Ectodermal cell (in vitro differentiated cells): Measurements from ENCODE around the gene C1QTNF8.
A peak's percentile ranks its signal among the peaks of the same experiment; 100 is the strongest.

ENCODE experiments used
- H3K27ac ChIP-seq: 2 replicates; pipeline ENCODE4 v1.7.0; 2013; ENCODE audit warnings: mild to moderate bottlenecking, low read depth, low read length; ENCODE audit not compliant: insufficient read depth, poor library complexity, severe bottlenecking
- H3K27me3 ChIP-seq: 2 replicates; pipeline ENCODE4 v1.7.0; 2013; ENCODE audit warnings: mild to moderate bottlenecking, low read length; ENCODE audit not compliant: insufficient read depth, control insufficient read depth, poor library complexity, severe bottlenecking
- H3K36me3 ChIP-seq: one replicate; pipeline ENCODE4 v1.7.0; 2013; ENCODE audit warnings: low read length; ENCODE audit not compliant: control insufficient read depth, insufficient read depth
- H3K4me1 ChIP-seq: one replicate; pipeline ENCODE4 v1.7.0; 2013; ENCODE audit warnings: low read length; ENCODE audit not compliant: control insufficient read depth, insufficient read depth
- H3K4me3 ChIP-seq: 2 replicates; pipeline ENCODE4 v1.7.0; 2013; ENCODE audit warnings: low read depth, low read length, control low read depth; ENCODE audit not compliant: insufficient read depth
- H3K9me3 ChIP-seq: 2 replicates; pipeline ENCODE4 v1.7.0; 2013; ENCODE audit warnings: mild to moderate bottlenecking, low read length, moderate library complexity; ENCODE audit not compliant: control insufficient read depth
- WGBS, 2 experiments: methylation state at CpG; one replicate each; pipeline ENCODE4 v1.1.7; 2013; ENCODE audit warnings: missing lambda C conversion rate in 2 of 2; 5-methylcytosine and 5-hydroxymethylcytosine counted together

C1QTNF8 gene

DNA sequence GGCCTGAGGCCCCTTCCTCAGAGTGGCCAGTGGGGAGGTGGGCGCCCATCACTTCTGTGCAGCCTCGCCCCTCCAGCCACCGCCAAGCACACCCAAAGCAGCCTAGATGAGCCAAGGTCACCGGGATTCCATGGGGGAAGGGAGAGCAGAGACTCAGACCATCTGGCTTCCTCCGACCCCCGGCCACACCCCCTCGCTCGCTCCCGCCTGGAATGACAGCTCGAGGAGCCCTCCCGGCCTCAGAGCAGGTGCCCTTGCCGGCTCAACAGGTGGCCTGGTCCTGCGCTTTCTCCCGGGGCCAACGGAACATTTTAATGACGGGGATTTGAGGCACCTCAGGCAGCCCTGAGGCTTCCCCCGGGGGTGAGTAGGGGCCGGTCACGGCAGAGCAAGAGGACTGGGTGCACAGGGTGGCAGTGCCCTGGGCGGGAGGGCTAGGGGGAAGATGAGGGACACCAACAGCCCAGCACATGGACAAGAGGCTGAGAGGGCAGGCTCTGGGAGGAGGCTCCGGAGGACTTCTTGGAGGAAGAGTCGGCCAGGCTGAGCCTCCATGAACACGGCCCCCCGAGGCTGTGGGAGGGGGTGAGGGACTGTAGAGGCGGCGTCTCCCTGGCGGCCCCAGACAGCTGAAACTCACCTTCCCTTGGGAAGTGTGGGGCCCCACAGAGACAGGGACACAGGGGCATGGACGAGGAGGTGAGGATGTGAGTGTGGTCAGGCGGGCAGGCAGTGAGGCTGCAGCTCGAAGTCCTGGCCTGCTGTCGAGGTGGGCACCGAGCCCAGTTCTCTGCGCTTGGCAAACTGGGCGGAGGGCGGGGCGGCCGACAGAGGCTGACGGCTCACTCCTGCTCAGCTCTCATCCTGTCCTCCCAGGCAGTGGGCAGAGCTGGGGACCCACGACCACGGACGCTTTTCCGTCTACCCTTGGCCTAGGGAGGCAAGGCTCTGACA lies 12.5 kb upstream of the C1QTNF8 start:
- WGBS, 2 experiments = 72 to 74% methylated on average over 42 of the region's 42 CpGs
- H3K36me3 ChIP-seq = no peaks in the 10 kb centered on the region
- H3K27me3 ChIP-seq = peaks cover 29% of the 10 kb centered on the region
- no peaks in the 10 kb centered on the region for H3K9me3 ChIP-seq
- peaks cover 4% of the 10 kb centered on the region for H3K4me1 ChIP-seq
- H3K4me3 ChIP-seq = no peak overlapping the region
- H3K27ac ChIP-seq = no peak overlapping the region

DNA sequence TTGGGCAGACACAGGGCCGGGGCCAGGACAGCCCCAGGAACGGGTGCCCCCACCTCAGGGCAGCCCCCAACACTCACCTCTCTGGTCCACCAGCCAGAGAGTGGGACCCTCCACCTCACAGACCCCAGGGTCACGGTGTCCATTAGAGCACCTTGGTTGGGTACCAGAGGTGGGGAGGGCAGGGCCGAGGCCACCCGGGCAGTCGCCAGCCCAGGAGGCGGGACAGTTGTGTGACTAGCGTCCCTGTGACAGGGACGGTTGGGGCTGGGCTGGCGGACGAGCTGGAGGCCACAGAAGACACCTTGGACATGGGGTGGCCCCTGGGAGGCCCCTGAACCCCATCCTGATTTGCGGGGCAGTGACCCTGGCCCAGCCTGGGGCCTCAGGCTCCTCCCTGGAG lies 11.7 kb upstream of the C1QTNF8 start:
- no peaks in the 10 kb centered on the region for H3K9me3 ChIP-seq
- peaks cover 10% of the 10 kb centered on the region for H3K4me1 ChIP-seq
- peaks cover 32% of the 10 kb centered on the region for H3K27me3 ChIP-seq
- H3K36me3 ChIP-seq = no peaks in the 10 kb centered on the region
- H3K27ac ChIP-seq = no peak overlapping the region
- WGBS, 2 experiments = 89 to 90% methylated on average over 12 of the region's 12 CpGs
- no peak overlapping the region for H3K4me3 ChIP-seq

DNA sequence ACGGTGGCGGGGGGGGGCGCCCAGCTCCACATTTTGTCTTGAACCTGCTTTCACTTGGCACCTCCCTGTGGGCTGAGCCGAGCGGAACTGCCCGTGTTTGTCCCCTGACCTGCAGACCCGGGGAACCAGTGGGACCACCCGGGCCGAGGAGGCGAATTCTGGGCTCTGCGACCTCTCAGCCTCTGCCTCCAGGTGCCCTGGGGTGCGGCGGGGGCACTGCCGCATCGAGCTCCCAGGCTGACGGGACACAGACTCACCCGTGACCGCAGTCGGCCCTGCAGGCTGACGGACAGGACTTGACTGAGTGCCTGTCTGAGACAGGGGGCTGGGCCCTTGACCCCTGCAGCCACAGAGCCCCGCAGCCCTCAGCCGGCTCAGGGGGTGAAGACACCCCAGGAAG lies 11.1 kb upstream of the C1QTNF8 start:
- Histone ChIP-seq H3K27me3 (peaks cover 32% of the 10 kb centered on the region), H3K4me1 (peaks cover 10% of the 10 kb centered on the region), H3K9me3 (no peaks in the 10 kb centered on the region), H3K4me3 (no peak overlapping the region), H3K36me3 (no peaks in the 10 kb centered on the region), H3K27ac (no peak overlapping the region)
- WGBS, 2 experiments = 85% methylated on average over 22 of the region's 22 CpGs

DNA sequence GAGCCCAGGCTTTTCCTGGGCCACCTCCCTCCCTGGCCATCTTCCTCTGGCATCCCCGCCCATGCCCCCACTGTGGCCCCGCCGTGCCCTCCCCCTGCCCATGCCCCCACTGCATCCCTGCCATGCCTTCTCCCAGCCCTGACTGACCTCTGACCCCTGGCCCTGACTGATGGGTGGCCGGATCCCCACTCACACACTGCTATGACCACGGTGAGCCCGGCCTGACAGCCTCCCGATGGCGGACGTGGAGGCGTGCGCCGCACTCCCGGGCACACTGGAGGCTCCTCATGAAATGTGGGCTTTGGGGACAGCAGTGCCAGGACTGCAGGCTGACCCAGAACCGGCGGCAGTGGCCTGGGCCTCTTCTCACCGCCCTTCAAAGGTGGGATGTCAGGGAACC lies 10.6 kb upstream of the C1QTNF8 start:
- H3K4me3 ChIP-seq = no peak overlapping the region
- no peak overlapping the region for H3K27ac ChIP-seq
- peaks cover 10% of the 10 kb centered on the region for H3K4me1 ChIP-seq
- H3K27me3 ChIP-seq = peaks cover 32% of the 10 kb centered on the region
- 89 to 90% methylated on average over 16 of the region's 16 CpGs for WGBS, 2 experiments
- no peaks in the 10 kb centered on the region for H3K9me3 ChIP-seq
- no peaks in the 10 kb centered on the region for H3K36me3 ChIP-seq

DNA sequence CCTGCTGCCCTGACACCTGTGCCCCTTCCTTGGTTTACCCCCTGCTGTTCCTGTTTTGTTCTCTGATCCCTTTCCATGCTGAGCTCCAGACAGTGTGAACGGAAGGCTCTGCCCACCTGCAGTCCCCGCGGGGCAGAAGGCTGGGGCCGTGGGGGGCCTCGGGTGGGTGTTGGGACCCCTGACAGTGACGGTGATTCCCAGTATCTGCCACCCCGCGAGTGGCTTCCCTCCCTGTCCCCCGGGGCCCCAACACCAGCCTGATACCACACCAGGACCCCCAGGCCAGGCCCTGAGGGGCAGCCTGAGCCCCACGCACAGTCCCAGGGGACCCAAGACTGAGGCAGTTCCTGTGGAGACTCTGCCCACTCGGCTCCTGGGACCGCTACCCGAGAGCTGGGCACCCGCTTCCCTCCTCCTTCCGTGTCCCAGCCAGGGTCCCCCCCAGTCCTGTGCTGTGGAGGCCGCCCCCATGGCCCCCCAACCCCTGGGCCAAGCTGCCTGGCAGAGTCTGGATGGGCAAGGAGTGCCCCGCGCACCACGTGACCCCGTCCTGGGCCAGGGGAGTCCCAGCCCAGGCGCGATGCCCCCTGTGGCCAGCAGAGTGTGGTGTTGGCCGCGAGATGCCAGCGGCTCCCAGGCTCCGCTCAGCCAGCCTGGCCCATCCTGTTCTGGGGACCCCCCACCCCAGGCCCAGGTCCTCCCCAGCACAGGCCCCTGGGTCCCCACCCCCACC lies 10.0 kb upstream of the C1QTNF8 start:
- peaks cover 10% of the 10 kb centered on the region for H3K4me1 ChIP-seq
- no peaks in the 10 kb centered on the region for H3K9me3 ChIP-seq
- H3K27ac ChIP-seq = no peak overlapping the region
- no peak overlapping the region for H3K4me3 ChIP-seq
- WGBS, 2 experiments = 38 to 40% methylated on average over 26 of the region's 26 CpGs
- peaks cover 32% of the 10 kb centered on the region for H3K27me3 ChIP-seq
- H3K36me3 ChIP-seq = no peaks in the 10 kb centered on the region

DNA sequence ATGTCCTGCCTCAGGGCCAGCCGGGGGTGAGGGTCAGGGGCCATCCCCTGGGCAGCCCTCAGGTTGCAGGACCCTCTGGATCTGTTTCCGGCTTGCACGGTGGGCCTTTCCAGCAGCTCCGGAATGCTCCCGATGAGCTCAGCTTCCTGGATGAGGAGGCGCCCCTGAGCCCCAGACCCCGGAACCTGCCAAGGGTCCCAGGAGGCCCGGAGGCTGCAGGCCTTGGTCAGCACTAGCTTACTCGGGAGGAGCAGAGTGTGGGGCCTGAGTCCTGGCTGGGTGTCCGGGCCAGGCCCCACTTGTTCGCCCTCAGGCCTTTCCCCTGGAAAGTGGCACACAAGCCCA lies 7.6 kb upstream of the C1QTNF8 start:
- Histone ChIP-seq H3K4me1 (peaks cover 17% of the 10 kb centered on the region), H3K27ac (no peak overlapping the region), H3K4me3 (no peak overlapping the region), H3K36me3 (no peaks in the 10 kb centered on the region), H3K9me3 (no peaks in the 10 kb centered on the region), H3K27me3 (peaks cover 30% of the 10 kb centered on the region)
- whole genome bisulfite sequencing, 2 experiments = 68 to 70% methylated on average over 11 of the region's 11 CpGs

DNA sequence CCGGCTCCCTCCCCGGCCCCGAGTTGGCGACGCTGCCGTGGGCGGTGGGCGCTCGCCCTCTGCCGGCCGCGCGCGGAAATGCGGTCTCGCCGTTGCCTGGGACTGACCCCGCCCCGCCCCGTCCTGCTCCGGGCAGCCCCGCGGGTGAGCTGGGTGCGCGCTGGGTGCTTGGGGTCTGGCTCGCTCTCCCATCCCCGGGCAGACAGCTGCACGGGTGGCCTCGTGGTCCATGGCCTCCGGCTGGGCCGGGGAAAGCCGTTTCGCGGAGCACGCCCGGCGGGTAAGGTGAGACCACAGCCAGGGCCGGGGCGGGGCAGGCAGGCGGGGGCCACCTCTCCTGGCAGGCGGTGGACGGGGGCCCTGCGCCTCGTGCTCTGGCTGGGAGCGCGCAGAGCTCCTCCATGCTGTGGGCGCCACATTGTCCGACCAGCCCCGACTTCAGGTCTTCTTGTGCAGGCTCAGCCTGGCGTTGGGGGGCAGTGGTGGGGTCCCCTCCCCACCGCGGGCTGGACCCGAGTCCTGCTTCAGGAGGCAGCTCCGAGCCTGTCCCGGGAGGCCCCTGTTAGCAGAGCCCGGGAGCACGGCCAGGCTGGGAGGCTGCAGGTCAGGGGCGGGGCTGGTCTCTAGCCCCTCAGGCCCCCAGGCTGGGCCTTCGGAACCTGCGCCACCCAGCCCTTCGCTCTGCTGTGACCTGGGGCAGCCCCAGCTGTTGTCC lies 7.0 kb upstream of the C1QTNF8 start:
- H3K4me3 ChIP-seq = peak overlapping the region; percentile 41

DNA sequence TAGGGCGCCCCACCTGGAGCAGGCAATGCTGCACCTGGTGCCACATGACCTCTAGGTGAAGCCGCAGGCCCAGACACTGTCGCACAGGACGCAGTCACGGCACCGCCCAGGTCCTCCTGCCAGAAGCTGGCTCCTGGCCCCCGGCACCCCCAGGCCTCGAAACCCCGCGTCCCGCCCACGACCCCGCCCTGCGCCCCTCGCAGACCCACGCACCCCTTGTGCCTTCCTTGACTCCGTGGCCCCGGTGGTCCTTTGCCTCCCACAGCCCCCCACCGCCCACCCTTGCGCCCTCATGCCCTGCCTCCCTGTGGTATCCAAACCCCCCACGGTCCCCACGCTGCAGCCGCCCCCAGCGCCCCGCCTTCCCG lies 6.3 kb upstream of the C1QTNF8 start:
- Histone ChIP-seq H3K4me3 (no peak overlapping the region), H3K27ac (no peak overlapping the region), H3K9me3 (no peaks in the 10 kb centered on the region), H3K4me1 (peaks cover 28% of the 10 kb centered on the region), H3K27me3 (peaks cover 27% of the 10 kb centered on the region), H3K36me3 (no peaks in the 10 kb centered on the region)
- WGBS, 2 experiments = 90% methylated on average over 20 to 21 of the region's 26 CpGs

More for the DNA sequence above, 7.0 kb upstream of the C1QTNF8 start:
- H3K9me3 ChIP-seq = no peaks in the 10 kb centered on the region
- peaks cover 27% of the 10 kb centered on the region for H3K27me3 ChIP-seq
- peaks cover 23% of the 10 kb centered on the region for H3K4me1 ChIP-seq
- WGBS, 2 experiments = 7% methylated on average over 60 to 61 of the region's 61 CpGs
- H3K36me3 ChIP-seq = no peaks in the 10 kb centered on the region
- H3K27ac ChIP-seq = no peak overlapping the region

DNA sequence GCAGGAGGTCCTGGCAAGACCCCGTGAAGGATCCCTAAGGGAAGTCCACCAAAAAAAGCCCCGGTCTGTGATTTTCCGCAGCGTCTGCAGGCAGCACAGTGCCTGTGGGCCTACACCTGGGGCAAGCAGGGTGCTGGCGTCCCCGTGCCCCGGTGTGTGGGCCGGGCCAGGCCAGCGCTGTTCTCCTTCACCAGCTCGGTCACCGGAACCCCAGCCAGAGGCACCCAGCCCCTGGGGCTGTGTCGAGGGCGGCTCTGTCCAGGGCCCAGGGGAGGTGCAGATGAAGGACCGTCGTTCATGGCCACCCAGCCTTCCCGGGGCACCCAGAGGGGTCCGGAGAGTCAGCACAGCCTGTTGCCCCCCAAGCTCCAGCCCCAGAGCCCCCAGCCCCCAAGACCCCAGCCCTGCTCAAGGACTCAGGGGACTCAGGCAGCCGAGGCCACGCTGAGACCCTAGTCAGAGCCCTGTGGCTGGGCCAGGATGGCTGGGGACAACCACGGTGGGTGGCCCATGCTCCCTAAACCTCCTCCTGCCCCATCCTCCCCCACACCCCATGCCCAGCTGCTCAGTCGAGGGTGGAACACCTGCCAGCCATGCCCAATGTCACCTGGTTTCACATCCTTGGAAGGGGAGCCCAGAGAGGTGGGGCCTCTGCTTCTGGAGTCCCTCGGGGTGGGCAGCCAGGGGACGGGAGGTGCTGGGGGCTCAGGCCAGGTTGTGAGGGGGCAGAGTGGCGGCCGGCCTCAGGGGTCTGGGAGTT lies 5.7 kb upstream of the C1QTNF8 start:
- 87% methylated on average over 25 of the region's 25 CpGs for WGBS, 2 experiments
- H3K4me1 ChIP-seq = peaks cover 28% of the 10 kb centered on the region
- H3K27me3 ChIP-seq = peaks cover 27% of the 10 kb centered on the region
- H3K4me3 ChIP-seq = no peak overlapping the region
- no peaks in the 10 kb centered on the region for H3K9me3 ChIP-seq
- H3K36me3 ChIP-seq = no peaks in the 10 kb centered on the region
- no peak overlapping the region for H3K27ac ChIP-seq
